Left ventricle myocardium inferior (tissue), 1 donor: ENCODE data around the gene PROK1. TPM values are rescaled to one million over a fixed set of nuclear protein-coding genes. Genes with fewer than 3 reads are reported as not detected.

Experiments used
- DNase-seq: peaks from one replicate; pipeline ENCODE4 v3.0.0-alpha.2; 2020
- H3K27ac ChIP-seq: fragments of 200-600 bp; replicated peaks from 2 replicates; pipeline ENCODE4 v1.8.0; 2021
- H3K27me3 ChIP-seq: fragments of 200-600 bp; 2 replicates; pipeline ENCODE4 v1.8.0; 2021; ENCODE audit warnings: low read depth
- H3K36me3 ChIP-seq: fragments of 200-600 bp; 2 replicates; pipeline ENCODE4 v1.8.0; 2021
- H3K4me1 ChIP-seq: fragments of 200-600 bp; 2 replicates; pipeline ENCODE4 v1.8.0; 2021
- H3K4me3 ChIP-seq: fragments of 200-600 bp; 2 replicates; pipeline ENCODE4 v1.8.0; 2021; ENCODE audit warnings: mild to moderate bottlenecking, moderate library complexity
- H3K9me3 ChIP-seq: fragments of 200-600 bp; replicated peaks from 2 replicates; pipeline ENCODE4 v1.8.0; 2021
- CTCF ChIP-seq: fragments of 200-600 bp; IDR thresholded peaks from 2 replicates; pipeline ENCODE4 v1.8.0; 2021; ENCODE audit warnings: antibody characterized with exemption, mild to moderate bottlenecking, borderline replicate concordance
- intact Hi-C: fragments of 100-400 bp; cut with micrococcal nuclease; formaldehyde crosslinking; loops from one replicate; pipeline ENCODE4 v1.11.0; 2022
- total RNA-seq: library from RNA; stranded (reverse); fragmentation: NEBNext Ultra II Directional; extraction: Animal tissue kit (Norgen Biotek cat#: 25700); gene quantifications from one replicate; pipeline ENCODE4 v1.2.1, GENCODE V29; 2021
- donor health status: DM: no; HTN: yes; CAD: no; lungs with severe emphysema.

The PROK1 gene
- total RNA-seq, 1 donor from 2014 or later, result not detected

DNA sequence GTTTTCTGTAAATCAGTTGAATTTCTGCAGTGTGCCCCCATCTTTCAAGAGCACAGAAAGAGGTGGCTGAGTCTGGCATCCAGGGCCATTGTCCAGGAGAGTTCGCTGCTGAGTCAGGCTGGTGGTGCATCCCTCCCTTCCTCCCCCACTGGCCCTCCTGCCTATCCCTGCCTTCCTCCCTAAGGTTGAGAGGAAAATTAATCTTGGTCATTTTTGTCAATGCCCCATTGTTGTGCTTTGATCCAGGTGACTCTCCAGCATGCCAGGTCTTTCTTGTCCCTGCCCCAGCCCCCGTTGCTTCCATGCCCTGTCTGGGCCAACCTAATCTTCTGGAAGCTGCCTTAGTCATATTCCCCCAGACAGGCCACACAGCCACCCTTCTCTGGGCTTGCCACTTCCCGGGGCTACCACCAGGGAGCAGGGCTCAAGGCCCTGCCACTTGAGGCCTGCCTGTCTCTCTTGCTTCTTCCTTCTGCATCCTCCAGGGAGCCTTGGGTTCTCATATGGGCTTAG is 26.6 kb downstream of the PROK1 start:
- Histone ChIP-seq H3K9me3 (no peaks in the 10 kb centered on the region), H3K4me3 (no peak overlapping the region), H3K4me1 (peaks cover 40% of the 10 kb centered on the region), H3K36me3 (no peaks in the 10 kb centered on the region), H3K27me3 (no peaks in the 10 kb centered on the region), H3K27ac (no peak overlapping the region)
- intact Hi-C loops, result no loop called here
- TF ChIP-seq CTCF, result no peak
- no peak for DNase-seq

DNA sequence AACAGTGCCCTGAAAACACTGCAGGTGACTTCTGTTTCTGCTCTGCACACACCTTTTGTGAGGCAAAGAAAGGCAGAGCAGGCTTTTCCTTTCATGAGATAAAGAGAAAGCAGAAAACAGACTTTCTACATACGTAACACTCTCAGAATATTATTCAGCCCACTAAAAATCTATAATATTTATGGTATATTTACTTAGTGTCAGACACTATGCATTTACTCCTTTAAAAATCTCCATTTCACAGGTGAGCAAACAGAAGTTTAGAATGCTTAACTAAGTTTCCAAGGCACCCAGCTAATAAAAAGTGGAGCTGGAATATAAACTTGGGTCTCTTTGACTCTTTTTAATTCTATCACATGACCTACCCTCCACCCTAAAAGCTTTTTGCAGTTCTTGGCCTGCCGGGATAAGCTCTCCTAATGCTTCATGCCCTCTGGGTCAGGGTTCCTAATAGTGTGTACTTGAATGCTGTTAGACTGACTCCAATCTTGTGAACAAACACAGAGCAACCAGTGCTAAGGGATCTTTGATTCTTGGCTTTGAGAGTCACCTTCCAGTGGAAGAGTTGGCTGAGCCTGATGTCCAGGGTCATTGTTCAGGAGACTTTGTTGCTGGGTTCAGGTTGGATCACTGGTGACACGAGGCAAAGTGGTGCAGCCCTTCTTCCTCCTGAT is 27.2 kb downstream of the PROK1 start:
- Histone ChIP-seq H3K27me3 (no peaks in the 10 kb centered on the region), H3K27ac (no peak overlapping the region), H3K4me3 (no peak overlapping the region), H3K9me3 (no peaks in the 10 kb centered on the region), H3K4me1 (peaks cover 45% of the 10 kb centered on the region), H3K36me3 (no peaks in the 10 kb centered on the region)
- no peak for DNase-seq
- intact Hi-C loops, result no loop called here
- no peak for TF ChIP-seq CTCF

DNA sequence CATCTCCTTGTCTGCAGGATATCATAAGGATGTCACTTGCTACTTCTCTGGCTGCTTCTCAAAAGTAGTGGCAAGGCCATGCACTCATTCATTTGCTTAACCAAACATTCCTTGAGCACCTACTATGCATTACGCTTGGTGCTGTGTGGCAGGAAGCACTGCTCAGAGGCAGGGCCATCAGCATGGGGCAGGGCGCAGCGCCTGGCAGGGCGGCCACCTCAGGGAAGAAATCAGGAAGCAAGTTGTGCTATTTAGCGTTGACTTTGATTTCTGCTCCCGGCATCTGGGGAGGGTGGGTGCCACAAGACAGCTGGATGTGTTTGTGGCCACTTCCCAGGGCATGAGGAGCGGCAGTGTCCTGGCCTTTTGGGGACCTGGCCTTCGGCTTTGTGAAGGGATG is 27.9 kb downstream of the PROK1 start:
- intact Hi-C loops, result no loop called here
- no peaks in the 10 kb centered on the region for H3K27me3 ChIP-seq
- no peaks in the 10 kb centered on the region for H3K9me3 ChIP-seq
- no peak overlapping the region for H3K4me3 ChIP-seq
- no peak for TF ChIP-seq CTCF
- H3K4me1 ChIP-seq, result peaks cover 45% of the 10 kb centered on the region
- H3K36me3 ChIP-seq, result no peaks in the 10 kb centered on the region
- no peak overlapping the region for H3K27ac ChIP-seq
- DNase-seq, result no peak

- TF ChIP-seq CTCF, result no peak
- peaks cover 50% of the 10 kb centered on the region for H3K4me1 ChIP-seq
Observed at GRCh38 chr1:110480356-110481096, 29.6 kb downstream of the PROK1 start.

GRCh38 chr1:110481968-110482623 is 31.1 kb downstream of the PROK1 start:
- Histone ChIP-seq H3K4me3 (no peak overlapping the region), H3K27ac (peak overlapping the region; percentile 42), H3K36me3 (no peaks in the 10 kb centered on the region), H3K9me3 (no peaks in the 10 kb centered on the region), H3K27me3 (no peaks in the 10 kb centered on the region), H3K4me1 (peaks cover 51% of the 10 kb centered on the region)
- DNase-seq, result no peak
- intact Hi-C loops, result no loop called here
- TF ChIP-seq CTCF, result no peak

More at GRCh38 chr1:110480356-110481096, 29.6 kb downstream of the PROK1 start:
- H3K27me3 ChIP-seq, result no peaks in the 10 kb centered on the region
- no peak overlapping the region for H3K27ac ChIP-seq
- no peak for DNase-seq
- no peak overlapping the region for H3K4me3 ChIP-seq
- no peaks in the 10 kb centered on the region for H3K36me3 ChIP-seq
- H3K9me3 ChIP-seq, result no peaks in the 10 kb centered on the region
- intact Hi-C loops, result no loop called here
